Measurements from ENCODE around the gene IGFBP2. TPM values are rescaled to one million over a fixed set of nuclear protein-coding genes. Genes with fewer than 3 reads are reported as not detected.

IGFBP2 gene
- total RNA-seq, 1 experiment from 2014 or later: 363 TPM

DNA sequence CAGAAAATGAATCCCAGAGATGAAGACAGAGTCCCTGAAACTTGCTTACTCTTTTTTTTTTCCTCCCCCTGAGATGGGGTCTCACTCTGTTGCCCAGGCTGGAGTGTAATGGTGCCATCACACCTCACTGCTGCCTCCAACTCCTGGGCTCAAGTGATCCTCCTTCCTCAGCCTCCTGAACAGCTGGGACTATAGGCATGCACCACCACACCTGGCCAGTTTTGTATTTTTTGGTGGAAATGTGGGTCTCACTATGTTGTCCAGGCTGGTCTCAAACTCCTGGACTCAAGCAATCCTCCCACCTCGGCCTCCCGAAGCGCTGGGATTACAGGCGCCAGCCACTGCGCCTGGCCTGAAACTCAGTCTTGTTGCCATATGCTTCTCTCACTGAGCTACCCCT, 27.8 kb downstream of the IGFBP2 start:
- no CpG with 5 or more reads among the region's 5 CpGs for WGBS (ENCODE audit: extremely low coverage, insufficient read length, low lambda C conversion rate)
- Mint-ChIP-seq H3K27ac (peak overlapping the region in 1 of 3 experiments; percentile 48; a peak in 2 of 7 replicates), H3K4me3 (no peak overlapping the region)

More for the DNA sequence above, 27.8 kb downstream of the IGFBP2 start:
- Histone ChIP-seq H2BK15ac (ENCODE audit: low read depth, low read length) (no peak overlapping the region), H3K79me2 (ENCODE audit: insufficient read depth, low read length) (peaks cover 3% of the 10 kb centered on the region; the same call in 1 of the 2 replicates), H2AK5ac (ENCODE audit: insufficient read length, low read length) (no peak overlapping the region), H3K23ac (ENCODE audit: insufficient read length, low read depth, low read length) (no peak overlapping the region), H4K91ac (ENCODE audit: insufficient read length, low read depth, low read length) (no peak overlapping the region), H4K8ac (replicated peaks; ENCODE audit: insufficient read length, low read depth, low read length) (no peak overlapping the region), H3K4me2 (ENCODE audit: insufficient read depth, insufficient read length, low read length) (no peak overlapping the region), H3K27ac (ENCODE audit: insufficient read length, low read depth, low read length) (no peak overlapping the region), H2BK12ac (ENCODE audit: insufficient read length, low read depth, low read length) (no peak overlapping the region), H3K23me2 (ENCODE audit: insufficient read length, low read depth, low read length, poor library complexity, severe bottlenecking) (no peaks in the 10 kb centered on the region), H3T11ph (ENCODE audit: low read length) (no peak overlapping the region), H3K18ac (ENCODE audit: insufficient read length, low read depth, low read length) (no peak overlapping the region), H3K14ac (ENCODE audit: insufficient read depth, low read length) (no peak overlapping the region), H4K5ac (ENCODE audit: insufficient read length, low read depth, low read length) (no peak overlapping the region), H3K4ac (ENCODE audit: low read depth, low read length) (no peak overlapping the region), H2AFZ (ENCODE audit: low read length) (no peak overlapping the region), H3K4me1 (ENCODE audit: insufficient read depth, low read length) (peaks cover 4% of the 10 kb centered on the region; the same call in 1 of the 2 replicates), H3K9ac (ENCODE audit: extremely low read depth, insufficient read length, low read length) (no peak overlapping the region), H4K20me1 (ENCODE audit: control insufficient read depth, insufficient read depth, insufficient read length) (no peaks in the 10 kb centered on the region), H2BK5ac (ENCODE audit: insufficient read length, low read length) (no peak overlapping the region), H3K9me3 (ENCODE audit: control insufficient read depth, low read depth, low read length) (no peaks in the 10 kb centered on the region), H3K56ac (ENCODE audit: insufficient read length, low read depth, low read length) (no peak overlapping the region), H3K79me1 (ENCODE audit: insufficient read depth, low read depth, low read length, poor library complexity, severe bottlenecking) (no peaks in the 10 kb centered on the region), H2BK20ac (ENCODE audit: low read depth, low read length, poor library complexity, severe bottlenecking) (no peak overlapping the region), H2BK120ac (ENCODE audit: low read depth, low read length, poor library complexity, severe bottlenecking) (no peak overlapping the region), H3K27me3 (ENCODE audit: insufficient read depth, low read length) (no peaks in the 10 kb centered on the region)
- H3K4me1 Mint-ChIP-seq: peaks cover 29 to 42% of the 10 kb centered on the region in 2 experiments
- TF ChIP-seq, protein P1, sequence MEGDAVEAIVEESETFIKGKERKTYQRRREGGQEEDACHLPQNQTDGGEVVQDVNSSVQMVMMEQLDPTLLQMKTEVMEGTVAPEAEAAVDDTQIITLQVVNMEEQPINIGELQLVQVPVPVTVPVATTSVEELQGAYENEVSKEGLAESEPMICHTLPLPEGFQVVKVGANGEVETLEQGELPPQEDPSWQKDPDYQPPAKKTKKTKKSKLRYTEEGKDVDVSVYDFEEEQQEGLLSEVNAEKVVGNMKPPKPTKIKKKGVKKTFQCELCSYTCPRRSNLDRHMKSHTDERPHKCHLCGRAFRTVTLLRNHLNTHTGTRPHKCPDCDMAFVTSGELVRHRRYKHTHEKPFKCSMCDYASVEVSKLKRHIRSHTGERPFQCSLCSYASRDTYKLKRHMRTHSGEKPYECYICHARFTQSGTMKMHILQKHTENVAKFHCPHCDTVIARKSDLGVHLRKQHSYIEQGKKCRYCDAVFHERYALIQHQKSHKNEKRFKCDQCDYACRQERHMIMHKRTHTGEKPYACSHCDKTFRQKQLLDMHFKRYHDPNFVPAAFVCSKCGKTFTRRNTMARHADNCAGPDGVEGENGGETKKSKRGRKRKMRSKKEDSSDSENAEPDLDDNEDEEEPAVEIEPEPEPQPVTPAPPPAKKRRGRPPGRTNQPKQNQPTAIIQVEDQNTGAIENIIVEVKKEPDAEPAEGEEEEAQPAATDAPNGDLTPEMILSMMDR (conservative IDR thresholded peaks at IDR 0.05): no peak
- H3K27me3 Mint-ChIP-seq (ENCODE audit: low read depth): no peaks in the 10 kb centered on the region
- peaks cover 37 to 71% (median 61%) of the 10 kb centered on the region in 3 experiments for H3K36me3 Mint-ChIP-seq (ENCODE audit: insufficient read depth in 1 of 3, low read depth in 3 of 3)
- H3K9me3 Mint-ChIP-seq: no peaks in the 10 kb centered on the region
- no peak for DNase-seq
